Tibial nerve (tissue), 4 donors: ENCODE data around the gene RSAD1. TPM values are rescaled to one million over a fixed set of nuclear protein-coding genes. Genes with fewer than 3 reads are reported as not detected.

ENCODE experiments used
- DNase-seq, 2 donors: peaks; one replicate each; pipeline ENCODE4 v3.0.0-alpha.2; 2019; ENCODE audit warnings: low spot score in 2 of 2
- H3K27ac ChIP-seq, 4 donors: fragments of 200-600 bp; sonication (generic) in 3 of 4; one replicate each; pipeline ENCODE4 v1.5.1; 2017 to 2019; ENCODE audit warnings: mild to moderate bottlenecking in 1 of 4
- H3K27me3 ChIP-seq, 2 donors: fragments of 200-600 bp; sonication (generic) in 1 of 2; one replicate each; pipeline versions ENCODE4 v1.5.1 to v1.6.0; 2017 to 2019
- H3K36me3 ChIP-seq, 3 donors: fragments of 200-600 bp; sonication (generic); one replicate each; pipeline ENCODE4 v1.5.1; 2018 to 2019
- H3K4me1 ChIP-seq, 4 donors: fragments of 200-600 bp; sonication (generic) in 3 of 4; one replicate each; pipeline ENCODE4 v1.5.1; 2017 to 2019
- H3K4me3 ChIP-seq, 4 donors: fragments of 200-600 bp; sonication (generic) in 3 of 4; one replicate each; pipeline ENCODE4 v1.5.1; 2017 to 2019; ENCODE audit warnings: mild to moderate bottlenecking in 1 of 4, moderate library complexity in 1 of 4
- H3K9me3 ChIP-seq, 4 donors: fragments of 200-600 bp; sonication (generic) in 3 of 4; one replicate each; pipeline ENCODE4 v1.5.1; 2017 to 2019
- EP300 ChIP-seq, 2 donors: sonication (generic); formaldehyde crosslinking; IDR thresholded peaks; one replicate each; pipeline ENCODE4 v1.6.1; 2017; ENCODE audit warnings: antibody characterized with exemption in 2 of 2, mild to moderate bottlenecking in 1 of 2
- POLR2A ChIP-seq, 2 donors: fragments of 450-650 bp; IDR thresholded peaks; one replicate each; pipeline ENCODE4 v1.6.1; 2017; ENCODE audit warnings: antibody characterized with exemption in 2 of 2, mild to moderate bottlenecking in 2 of 2, moderate library complexity in 2 of 2
- WGBS, 2 donors: methylation state at CpG; one replicate each; pipeline ENCODE4 v1.1.5; 2018; 5-methylcytosine and 5-hydroxymethylcytosine counted together
- total RNA-seq, 4 donors: library from RNA; depleted of rRNA; stranded (reverse); fragments of >200 nt; gene quantifications; one replicate each; pipeline ENCODE4 v1.1.0, GENCODE V29; 2016
- TF ChIP-seq, protein P1 (sequence below), 5 experiments: fragments of 200-600 bp in 3 of 5; fragments of 450-650 bp in 2 of 5; sonication (generic) in 3 of 5; IDR thresholded peaks; one replicate each; pipeline ENCODE4 v1.5.1; 2016 to 2019; ENCODE audit warnings: antibody characterized with exemption in 5 of 5, mild to moderate bottlenecking in 3 of 5, moderate library complexity in 2 of 5

Gene RSAD1
- total RNA-seq, 4 donors from 2014 or later: 30.8 to 61.8 (median 32.9) TPM

DNA sequence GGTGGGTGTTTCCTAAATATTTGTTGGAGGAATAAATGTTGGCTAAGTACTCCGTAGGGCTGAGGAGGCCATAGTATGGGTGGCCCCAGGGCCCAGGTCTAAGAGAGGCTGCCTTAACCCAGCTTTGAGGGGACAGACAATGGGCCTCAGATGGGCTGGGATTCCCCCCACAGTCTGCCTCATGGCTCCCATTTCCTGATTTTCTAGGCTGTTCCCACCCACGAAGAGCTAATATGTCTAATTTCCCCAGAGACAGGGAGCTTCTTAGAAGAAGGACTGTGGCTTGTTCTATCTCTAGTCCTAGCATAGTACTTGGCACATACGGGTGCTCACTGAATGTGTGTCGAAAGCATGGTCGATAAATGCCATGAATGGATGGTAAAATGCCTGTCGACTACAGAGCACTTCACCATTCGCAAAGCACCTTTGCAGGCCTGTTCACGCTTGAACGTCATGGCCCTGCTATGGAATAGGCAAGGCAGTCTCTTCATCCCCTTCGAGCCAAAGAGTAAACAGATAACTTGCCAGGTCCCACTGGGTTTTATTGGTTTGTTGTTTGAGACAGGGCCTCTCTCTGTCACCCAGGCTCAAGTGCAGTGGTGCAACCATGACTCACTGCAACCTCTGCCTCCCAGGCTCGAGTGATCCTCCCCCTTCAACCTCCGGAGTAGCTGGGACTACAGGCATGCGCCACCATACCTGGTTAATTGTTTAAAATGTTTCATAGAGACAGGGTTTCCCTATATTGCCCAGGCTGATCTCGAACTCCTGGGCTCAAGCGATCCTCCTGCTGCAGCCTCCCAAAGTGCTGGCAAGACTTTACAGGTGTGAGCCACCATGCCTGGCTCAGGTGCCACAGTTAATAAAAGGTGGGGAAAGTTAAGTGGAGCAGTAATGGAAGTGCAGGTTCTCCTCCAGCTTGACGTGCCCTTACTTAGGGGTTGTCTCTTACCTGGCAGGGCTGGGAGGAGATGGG, 19.7 kb upstream of the RSAD1 start:
- H3K4me1 ChIP-seq: no peaks in the 10 kb centered on the region
- no peaks in the 10 kb centered on the region for H3K9me3 ChIP-seq
- H3K4me3 ChIP-seq: no peak overlapping the region
- TF ChIP-seq EP300 (IDR thresholded peaks at IDR 0.05) (no peak), POLR2A (IDR thresholded peaks at IDR 0.05) (no peak)
- TF ChIP-seq, protein P1, sequence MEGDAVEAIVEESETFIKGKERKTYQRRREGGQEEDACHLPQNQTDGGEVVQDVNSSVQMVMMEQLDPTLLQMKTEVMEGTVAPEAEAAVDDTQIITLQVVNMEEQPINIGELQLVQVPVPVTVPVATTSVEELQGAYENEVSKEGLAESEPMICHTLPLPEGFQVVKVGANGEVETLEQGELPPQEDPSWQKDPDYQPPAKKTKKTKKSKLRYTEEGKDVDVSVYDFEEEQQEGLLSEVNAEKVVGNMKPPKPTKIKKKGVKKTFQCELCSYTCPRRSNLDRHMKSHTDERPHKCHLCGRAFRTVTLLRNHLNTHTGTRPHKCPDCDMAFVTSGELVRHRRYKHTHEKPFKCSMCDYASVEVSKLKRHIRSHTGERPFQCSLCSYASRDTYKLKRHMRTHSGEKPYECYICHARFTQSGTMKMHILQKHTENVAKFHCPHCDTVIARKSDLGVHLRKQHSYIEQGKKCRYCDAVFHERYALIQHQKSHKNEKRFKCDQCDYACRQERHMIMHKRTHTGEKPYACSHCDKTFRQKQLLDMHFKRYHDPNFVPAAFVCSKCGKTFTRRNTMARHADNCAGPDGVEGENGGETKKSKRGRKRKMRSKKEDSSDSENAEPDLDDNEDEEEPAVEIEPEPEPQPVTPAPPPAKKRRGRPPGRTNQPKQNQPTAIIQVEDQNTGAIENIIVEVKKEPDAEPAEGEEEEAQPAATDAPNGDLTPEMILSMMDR (IDR thresholded peaks at IDR 0.05): no peak
- H3K36me3 ChIP-seq: peaks cover 0 to 56% (median 0%) of the 10 kb centered on the region in 3 donors
- WGBS, 2 donors: 77% methylated on average over 16 of the region's 16 CpGs
- no peak for DNase-seq
- H3K27me3 ChIP-seq: no peaks in the 10 kb centered on the region
- no peak overlapping the region for H3K27ac ChIP-seq

GRCh38 chr17:50459756-50460155, 18.9 kb upstream of the RSAD1 start:
- no peak overlapping the region for H3K27ac ChIP-seq
- no peak for TF ChIP-seq POLR2A (IDR thresholded peaks at IDR 0.05)
- no peak for TF ChIP-seq EP300 (IDR thresholded peaks at IDR 0.05)
- TF ChIP-seq, protein P1 (IDR thresholded peaks at IDR 0.05): no peak
- H3K27me3 ChIP-seq: no peaks in the 10 kb centered on the region
- no peak for DNase-seq
- peaks cover 0 to 57% (median 0%) of the 10 kb centered on the region in 3 donors for H3K36me3 ChIP-seq
- no peaks in the 10 kb centered on the region for H3K9me3 ChIP-seq
- 76 to 89% methylated on average over 4 of the region's 4 CpGs for WGBS, 2 donors
- H3K4me3 ChIP-seq: no peak overlapping the region
- no peaks in the 10 kb centered on the region for H3K4me1 ChIP-seq

GRCh38 chr17:50460831-50461526, 17.7 kb upstream of the RSAD1 start:
- H3K4me3 ChIP-seq: no peak overlapping the region
- 88 to 91% methylated on average over 6 of the region's 9 CpGs for WGBS, 2 donors
- H3K27ac ChIP-seq: no peak overlapping the region
- peaks cover 0 to 57% (median 0%) of the 10 kb centered on the region in 3 donors for H3K36me3 ChIP-seq
- no peaks in the 10 kb centered on the region for H3K4me1 ChIP-seq
- DNase-seq: no peak
- no peaks in the 10 kb centered on the region for H3K27me3 ChIP-seq
- no peaks in the 10 kb centered on the region for H3K9me3 ChIP-seq
- no peak for TF ChIP-seq POLR2A (IDR thresholded peaks at IDR 0.05)
- TF ChIP-seq, protein P1 (IDR thresholded peaks at IDR 0.05): no peak
- TF ChIP-seq EP300 (IDR thresholded peaks at IDR 0.05): no peak

DNA sequence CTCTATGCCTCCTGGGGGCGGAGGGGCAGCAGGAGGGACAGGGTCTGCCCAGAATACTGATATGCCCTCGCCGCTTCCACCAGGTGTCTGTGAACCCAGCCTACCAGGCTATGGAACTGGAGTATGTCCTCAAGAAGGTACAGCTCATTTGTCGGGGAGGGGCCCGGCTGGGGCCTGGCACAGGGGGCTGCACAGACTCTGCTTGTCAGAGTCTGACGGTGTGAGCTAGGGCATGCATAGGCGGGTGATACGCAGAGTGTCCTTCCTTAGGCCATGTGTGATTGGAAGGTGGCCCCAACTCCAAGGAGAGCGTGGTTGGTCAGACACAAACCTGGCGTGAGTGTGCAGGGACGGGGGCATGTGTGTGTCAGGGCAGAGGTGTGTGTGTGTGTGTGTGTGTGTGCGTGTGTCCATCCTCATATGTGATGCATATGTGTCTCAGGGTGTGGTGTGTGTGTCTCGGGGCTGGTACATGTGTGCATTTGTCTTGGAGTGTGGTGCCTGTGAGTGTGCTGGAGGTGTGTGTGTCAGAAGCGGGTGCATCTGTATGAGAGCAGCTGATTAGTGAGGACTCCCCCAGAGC, 17.0 kb upstream of the RSAD1 start:
- no peaks in the 10 kb centered on the region for H3K9me3 ChIP-seq
- H3K36me3 ChIP-seq: peaks cover 0 to 55% (median 0%) of the 10 kb centered on the region in 3 donors
- H3K4me1 ChIP-seq: no peaks in the 10 kb centered on the region
- TF ChIP-seq EP300 (IDR thresholded peaks at IDR 0.05) (no peak), POLR2A (IDR thresholded peaks at IDR 0.05) (no peak)
- TF ChIP-seq, protein P1 (IDR thresholded peaks at IDR 0.05): no peak
- 91 to 95% methylated on average over 14 of the region's 14 CpGs for WGBS, 2 donors
- no peak for DNase-seq
- H3K27ac ChIP-seq: no peak overlapping the region
- H3K27me3 ChIP-seq: no peaks in the 10 kb centered on the region
- no peak overlapping the region for H3K4me3 ChIP-seq
